Measurements from ENCODE around the gene LRRIQ3. TPM values are rescaled to one million over a fixed set of nuclear protein-coding genes. Genes with fewer than 3 reads are reported as not detected.
"Not testable (repeated sequence)": the region's sequence is repeated elsewhere in the genome, so short reads cannot be mapped to it uniquely, and the experiment has no call there.

LRRIQ3 gene
- polyA plus RNA-seq, 1 donor from 2014 or later, result 3.9 TPM

GRCh38 chr1:74193908-74194307, 4.1 kb downstream of the LRRIQ3 start:
- H3K27ac Mint-ChIP-seq, result no peak overlapping the region
- no peaks in the 10 kb centered on the region for H3K27me3 Mint-ChIP-seq

GRCh38 chr1:74180490-74180889, 17.5 kb downstream of the LRRIQ3 start:
- H3K9me3 Mint-ChIP-seq, result peaks cover 0 to 3% (median 0%) of the 10 kb centered on the region in 3 donors
- no peak overlapping the region for H3K4me3 Mint-ChIP-seq
- no peaks in the 10 kb centered on the region for H3K4me1 Mint-ChIP-seq
- H3K36me3 Mint-ChIP-seq, result peaks cover 5% of the 10 kb centered on the region
- no peak overlapping the region for H3K27ac Mint-ChIP-seq
- H3K27me3 Mint-ChIP-seq, result no peaks in the 10 kb centered on the region

More at GRCh38 chr1:74193908-74194307, 4.1 kb downstream of the LRRIQ3 start:
- peaks cover 0 to 4% (median 0%) of the 10 kb centered on the region in 3 donors for H3K9me3 Mint-ChIP-seq
- H3K4me3 Mint-ChIP-seq, result no peak overlapping the region
- no peaks in the 10 kb centered on the region for H3K36me3 Mint-ChIP-seq
- H3K4me1 Mint-ChIP-seq, result peaks cover 5 to 23% (median 8%) of the 10 kb centered on the region in 3 donors

GRCh38 chr1:74174423-74174822, 23.6 kb downstream of the LRRIQ3 start:
- peaks cover 7 to 20% (median 18%) of the 10 kb centered on the region in 3 donors for H3K9me3 Mint-ChIP-seq
- not testable (repeated sequence) for H3K27ac Mint-ChIP-seq, H3K27me3 Mint-ChIP-seq, H3K36me3 Mint-ChIP-seq, H3K4me1 Mint-ChIP-seq, H3K4me3 Mint-ChIP-seq

- Mint-ChIP-seq H3K36me3 (no peaks in the 10 kb centered on the region), H3K27me3 (peaks cover 1% of the 10 kb centered on the region), H3K4me3 (no peak overlapping the region), H3K27ac (no peak overlapping the region), H3K9me3 (peaks cover 0 to 5% (median 4%) of the 10 kb centered on the region in 3 donors), H3K4me1 (no peaks in the 10 kb centered on the region)
These were observed 35.6 kb downstream of the LRRIQ3 start for GRCh38 chr1:74162333-74162732.

- H3K4me3 Mint-ChIP-seq, result no peak overlapping the region
- peaks cover 0 to 5% (median 3%) of the 10 kb centered on the region in 3 donors for H3K9me3 Mint-ChIP-seq
- peaks cover 1% of the 10 kb centered on the region for H3K27me3 Mint-ChIP-seq
- H3K4me1 Mint-ChIP-seq, result no peaks in the 10 kb centered on the region
- H3K27ac Mint-ChIP-seq, result no peak overlapping the region
- H3K36me3 Mint-ChIP-seq, result no peaks in the 10 kb centered on the region
These were observed 36.5 kb downstream of the LRRIQ3 start for GRCh38 chr1:74161497-74161896.

GRCh38 chr1:74160046-74160445, 37.9 kb downstream of the LRRIQ3 start:
- no peak overlapping the region for H3K27ac Mint-ChIP-seq
- peaks cover 2% of the 10 kb centered on the region for H3K27me3 Mint-ChIP-seq
- H3K4me3 Mint-ChIP-seq, result no peak overlapping the region
- H3K36me3 Mint-ChIP-seq, result no peaks in the 10 kb centered on the region
- peaks cover 0 to 2% (median 2%) of the 10 kb centered on the region in 3 donors for H3K9me3 Mint-ChIP-seq
- no peaks in the 10 kb centered on the region for H3K4me1 Mint-ChIP-seq

- Mint-ChIP-seq H3K9me3 (peaks cover 0 to 7% (median 0%) of the 10 kb centered on the region in 3 donors), H3K4me3 (no peak overlapping the region), H3K36me3 (no peaks in the 10 kb centered on the region), H3K27me3 (no peaks in the 10 kb centered on the region), H3K27ac (no peak overlapping the region), H3K4me1 (no peaks in the 10 kb centered on the region)
These were observed 52.9 kb downstream of the LRRIQ3 start for GRCh38 chr1:74145086-74145485.

- not testable (repeated sequence) for H3K4me1 Mint-ChIP-seq, H3K4me3 Mint-ChIP-seq, H3K27me3 Mint-ChIP-seq, H3K36me3 Mint-ChIP-seq, H3K27ac Mint-ChIP-seq, H3K9me3 Mint-ChIP-seq
These were observed 80.6 kb downstream of the LRRIQ3 start for GRCh38 chr1:74117370-74117769.

- H3K27ac Mint-ChIP-seq, result no peak overlapping the region
- H3K27me3 Mint-ChIP-seq, result no peaks in the 10 kb centered on the region
- no peaks in the 10 kb centered on the region for H3K4me1 Mint-ChIP-seq
- no peaks in the 10 kb centered on the region for H3K9me3 Mint-ChIP-seq
- H3K4me3 Mint-ChIP-seq, result no peak overlapping the region
- H3K36me3 Mint-ChIP-seq, result no peaks in the 10 kb centered on the region
These were observed 84.6 kb downstream of the LRRIQ3 start for GRCh38 chr1:74113333-74113732.

- Mint-ChIP-seq H3K27ac (no peak overlapping the region), H3K36me3 (no peaks in the 10 kb centered on the region), H3K4me3 (no peak overlapping the region), H3K9me3 (no peaks in the 10 kb centered on the region), H3K27me3 (no peaks in the 10 kb centered on the region), H3K4me1 (no peaks in the 10 kb centered on the region)
These were observed 90.6 kb downstream of the LRRIQ3 start for GRCh38 chr1:74107394-74107793.

- no peaks in the 10 kb centered on the region for H3K4me1 Mint-ChIP-seq
- no peaks in the 10 kb centered on the region for H3K36me3 Mint-ChIP-seq
- no peak overlapping the region for H3K27ac Mint-ChIP-seq
- H3K4me3 Mint-ChIP-seq, result no peak overlapping the region
- H3K27me3 Mint-ChIP-seq, result no peaks in the 10 kb centered on the region
- peaks cover 0 to 18% (median 4%) of the 10 kb centered on the region in 3 donors for H3K9me3 Mint-ChIP-seq
These were observed 106.6 kb downstream of the LRRIQ3 start for GRCh38 chr1:74091371-74091770.

- H3K4me1 Mint-ChIP-seq, result no peaks in the 10 kb centered on the region
- H3K27ac Mint-ChIP-seq, result no peak overlapping the region
- no peaks in the 10 kb centered on the region for H3K36me3 Mint-ChIP-seq
- H3K9me3 Mint-ChIP-seq, result no peaks in the 10 kb centered on the region
- no peak overlapping the region for H3K4me3 Mint-ChIP-seq
- H3K27me3 Mint-ChIP-seq, result no peaks in the 10 kb centered on the region
These were observed 114.8 kb downstream of the LRRIQ3 start for GRCh38 chr1:74083128-74083527.

- Mint-ChIP-seq H3K27me3 (no peaks in the 10 kb centered on the region), H3K27ac (no peak overlapping the region), H3K4me1 (no peaks in the 10 kb centered on the region), H3K4me3 (no peak overlapping the region), H3K9me3 (peaks cover 0 to 7% (median 6%) of the 10 kb centered on the region in 3 donors), H3K36me3 (no peaks in the 10 kb centered on the region)
These were observed 132.9 kb downstream of the LRRIQ3 start for GRCh38 chr1:74065081-74065480.

GRCh38 chr1:74057719-74058118, 140.3 kb downstream of the LRRIQ3 start:
- no peaks in the 10 kb centered on the region for H3K36me3 Mint-ChIP-seq
- H3K27ac Mint-ChIP-seq, result no peak overlapping the region
- no peaks in the 10 kb centered on the region for H3K27me3 Mint-ChIP-seq
- no peak overlapping the region for H3K4me3 Mint-ChIP-seq
- H3K4me1 Mint-ChIP-seq, result no peaks in the 10 kb centered on the region
- H3K9me3 Mint-ChIP-seq, result peaks cover 0 to 7% (median 6%) of the 10 kb centered on the region in 3 donors

GRCh38 chr1:74053407-74053806, 144.6 kb downstream of the LRRIQ3 start:
- Mint-ChIP-seq H3K4me3 (no peak overlapping the region), H3K9me3 (no peaks in the 10 kb centered on the region), H3K4me1 (no peaks in the 10 kb centered on the region), H3K36me3 (no peaks in the 10 kb centered on the region), H3K27ac (no peak overlapping the region), H3K27me3 (no peaks in the 10 kb centered on the region)

GRCh38 chr1:74050386-74050785, 147.6 kb downstream of the LRRIQ3 start:
- H3K4me3 Mint-ChIP-seq, result no peak overlapping the region
- H3K36me3 Mint-ChIP-seq, result no peaks in the 10 kb centered on the region
- H3K4me1 Mint-ChIP-seq, result no peaks in the 10 kb centered on the region

GRCh38 chr1:74038042-74038441, 159.9 kb downstream of the LRRIQ3 start:
- Mint-ChIP-seq H3K4me1 (no peaks in the 10 kb centered on the region), H3K36me3 (no peaks in the 10 kb centered on the region), H3K4me3 (no peak overlapping the region), H3K27me3 (no peaks in the 10 kb centered on the region), H3K27ac (no peak overlapping the region), H3K9me3 (peaks cover 5 to 17% (median 10%) of the 10 kb centered on the region in 3 donors)

More at GRCh38 chr1:74050386-74050785, 147.6 kb downstream of the LRRIQ3 start:
- H3K9me3 Mint-ChIP-seq, result peaks cover 0 to 5% (median 5%) of the 10 kb centered on the region in 3 donors
- no peak overlapping the region for H3K27ac Mint-ChIP-seq
- H3K27me3 Mint-ChIP-seq, result no peaks in the 10 kb centered on the region
